Measurements from ENCODE around the gene TMUB2. TPM values are rescaled to one million over a fixed set of nuclear protein-coding genes. Genes with fewer than 3 reads are reported as not detected.

Gene TMUB2
- total RNA-seq, 5 donors from 2014 or later (not counting 1 experiment from before 2014, with no cell fraction given): 42.0 to 46.6 (median 43.0) TPM

- peaks cover 36 to 54% (median 48%) of the 10 kb centered on the region in 3 donors for H3K4me1 Mint-ChIP-seq
- Histone ChIP-seq H3K4me1 (ENCODE audit: control insufficient read depth in 1 of 2, extremely low read depth in 1 of 2, insufficient read depth in 2 of 2, low read length in 2 of 2) (peaks cover 11 to 39% of the 10 kb centered on the region in 2 experiments), H3K27ac (ENCODE audit: low read length) (peak overlapping the region; percentile 98), H3K4me3 (ENCODE audit: control insufficient read depth in 1 of 2, extremely low read depth in 1 of 2, low read length in 1 of 2) (peak overlapping the region; percentile 98), H3K36me3 (ENCODE audit: control insufficient read depth in 2 of 2, extremely low read depth in 1 of 2, insufficient read depth in 1 of 2, low read length in 1 of 2) (peaks cover 8 to 25% of the 10 kb centered on the region in 2 donors), H3K9me3 (no peaks in the 10 kb centered on the region), H3K27me3 (replicated peaks in 1 of 2; ENCODE audit: control insufficient read depth in 2 of 2, extremely low read depth in 1 of 2, insufficient read depth in 2 of 2, low read length in 1 of 2) (no peaks in the 10 kb centered on the region)
- H3K4me3 Mint-ChIP-seq: peak overlapping the region; percentile 99 to 100 (median 99)
- DNase-seq: peak in 21 of 35 experiments; percentile 21 to 71 (median 34)
- peaks cover 15% of the 10 kb centered on the region for H3K36me3 Mint-ChIP-seq
- no peaks in the 10 kb centered on the region for H3K9me3 Mint-ChIP-seq
- CTCF ChIA-PET: interaction anchor here in 1 of 2 donors (0.8 to 2.8 kb wide), 8 partner anchors 8 to 158 kb away, joined by 3 to 12 read pairs (median 5); partner anchors contain the start of genes GRN and HDAC5
- peak overlapping the region; percentile 100 for H3K27ac Mint-ChIP-seq
- POLR2A ChIA-PET: no interaction called here
- 3% methylated on average over 16 of the region's 32 CpGs for WGBS (ENCODE audit: insufficient coverage)
- no peaks in the 10 kb centered on the region for H3K27me3 Mint-ChIP-seq
- ATAC-seq (replicated peaks in 1 of 4): peak; percentile 62 to 68 (median 64)
These were observed 543 bp downstream of the TMUB2 start for GRCh38 chr17:44187131-44187899.

- Mint-ChIP-seq H3K36me3 (peaks cover 15% of the 10 kb centered on the region), H3K4me3 (peak overlapping the region; percentile 99 to 100 (median 99)), H3K4me1 (peaks cover 35 to 47% (median 40%) of the 10 kb centered on the region in 3 donors), H3K27me3 (no peaks in the 10 kb centered on the region), H3K9me3 (no peaks in the 10 kb centered on the region), H3K27ac (peak overlapping the region; percentile 100)
- ChIA-PET POLR2A (interaction anchor here in 1 of 2 donors (0.7 kb wide), 1 partner anchor 9 kb away, joined by 4 read pairs; no protein-coding TSS in a partner anchor), CTCF (interaction anchor here in 1 of 2 donors (0.6 kb wide), 1 partner anchor 109 kb away, joined by 3 read pairs; no protein-coding TSS in a partner anchor)
- Histone ChIP-seq H3K4me3 (ENCODE audit: control insufficient read depth in 1 of 2, extremely low read depth in 1 of 2, low read length in 1 of 2) (no peak overlapping the region), H3K27ac (ENCODE audit: low read length) (no peak overlapping the region), H3K36me3 (ENCODE audit: control insufficient read depth in 2 of 2, extremely low read depth in 1 of 2, insufficient read depth in 1 of 2, low read length in 1 of 2) (peaks cover 11 to 33% of the 10 kb centered on the region in 2 donors), H3K27me3 (replicated peaks in 1 of 2; ENCODE audit: control insufficient read depth in 2 of 2, extremely low read depth in 1 of 2, insufficient read depth in 2 of 2, low read length in 1 of 2) (no peaks in the 10 kb centered on the region), H3K9me3 (no peaks in the 10 kb centered on the region), H3K4me1 (ENCODE audit: control insufficient read depth in 1 of 2, extremely low read depth in 1 of 2, insufficient read depth in 2 of 2, low read length in 2 of 2) (peaks cover 11 to 38% of the 10 kb centered on the region in 2 experiments)
- DNase-seq (no peak), ATAC-seq (replicated peaks in 1 of 4) (no peak)
- 100% methylated on average over 1 of the region's 12 CpGs for WGBS (ENCODE audit: insufficient coverage)
These were observed 2.0 kb downstream of the TMUB2 start for GRCh38 chr17:44188576-44189403.

GRCh38 chr17:44190481-44190880 lies 3.7 kb downstream of the TMUB2 start:
- Histone ChIP-seq H3K36me3 (ENCODE audit: control insufficient read depth in 2 of 2, extremely low read depth in 1 of 2, insufficient read depth in 1 of 2, low read length in 1 of 2) (peaks cover 14 to 48% of the 10 kb centered on the region in 2 donors), H3K4me3 (ENCODE audit: control insufficient read depth in 1 of 2, extremely low read depth in 1 of 2, low read length in 1 of 2) (no peak overlapping the region), H3K4me1 (ENCODE audit: control insufficient read depth in 1 of 2, extremely low read depth in 1 of 2, insufficient read depth in 2 of 2, low read length in 2 of 2) (peaks cover 11 to 22% of the 10 kb centered on the region in 2 experiments), H3K27ac (ENCODE audit: low read length) (no peak overlapping the region), H3K27me3 (replicated peaks in 1 of 2; ENCODE audit: control insufficient read depth in 2 of 2, extremely low read depth in 1 of 2, insufficient read depth in 2 of 2, low read length in 1 of 2) (no peaks in the 10 kb centered on the region), H3K9me3 (no peaks in the 10 kb centered on the region)
- POLR2A ChIA-PET: no interaction called here
- H3K36me3 Mint-ChIP-seq: peaks cover 29% of the 10 kb centered on the region
- H3K27me3 Mint-ChIP-seq: no peaks in the 10 kb centered on the region
- CTCF ChIA-PET: no interaction called here
- WGBS (ENCODE audit: insufficient coverage): 83% methylated on average over 1 of the region's 10 CpGs
- H3K9me3 Mint-ChIP-seq: no peaks in the 10 kb centered on the region
- ATAC-seq (replicated peaks in 1 of 4): no peak
- H3K27ac Mint-ChIP-seq: peak overlapping the region; percentile 77 to 81
- H3K4me1 Mint-ChIP-seq: peaks cover 22 to 32% (median 24%) of the 10 kb centered on the region in 3 donors
- DNase-seq: no peak
- peak overlapping the region in 1 of 3 donors; percentile 44 for H3K4me3 Mint-ChIP-seq

- ATAC-seq (replicated peaks in 1 of 4) (no peak), DNase-seq (no peak)
- Histone ChIP-seq H3K4me1 (ENCODE audit: control insufficient read depth in 1 of 2, extremely low read depth in 1 of 2, insufficient read depth in 2 of 2, low read length in 2 of 2) (peaks cover 9 to 15% of the 10 kb centered on the region in 2 experiments), H3K27ac (ENCODE audit: low read length) (no peak overlapping the region), H3K9me3 (no peaks in the 10 kb centered on the region), H3K4me3 (ENCODE audit: control insufficient read depth in 1 of 2, extremely low read depth in 1 of 2, low read length in 1 of 2) (no peak overlapping the region), H3K36me3 (ENCODE audit: control insufficient read depth in 2 of 2, extremely low read depth in 1 of 2, insufficient read depth in 1 of 2, low read length in 1 of 2) (peaks cover 14 to 56% of the 10 kb centered on the region in 2 donors), H3K27me3 (replicated peaks in 1 of 2; ENCODE audit: control insufficient read depth in 2 of 2, extremely low read depth in 1 of 2, insufficient read depth in 2 of 2, low read length in 1 of 2) (no peaks in the 10 kb centered on the region)
- Mint-ChIP-seq H3K4me1 (peaks cover 19 to 29% (median 21%) of the 10 kb centered on the region in 3 donors), H3K27ac (peak overlapping the region; percentile 6 to 55), H3K27me3 (no peaks in the 10 kb centered on the region), H3K4me3 (no peak overlapping the region), H3K36me3 (peaks cover 31% of the 10 kb centered on the region), H3K9me3 (no peaks in the 10 kb centered on the region)
- ChIA-PET CTCF (no interaction called here), POLR2A (no interaction called here)
- 94% methylated on average over 4 of the region's 5 CpGs for WGBS (ENCODE audit: insufficient coverage)
These were observed 4.6 kb downstream of the TMUB2 start for GRCh38 chr17:44191369-44191768.

GRCh38 chr17:44191941-44192496 lies 5.2 kb downstream of the TMUB2 start:
- DNase-seq (no peak), ATAC-seq (replicated peaks in 1 of 4) (no peak)
- no peaks in the 10 kb centered on the region for H3K9me3 ChIP-seq
- no peak overlapping the region for H3K4me3 ChIP-seq (ENCODE audit: control insufficient read depth in 1 of 2, extremely low read depth in 1 of 2, low read length in 1 of 2)
- H3K4me1 Mint-ChIP-seq: peaks cover 16 to 26% (median 24%) of the 10 kb centered on the region in 3 donors
- H3K4me1 ChIP-seq (ENCODE audit: control insufficient read depth in 1 of 2, extremely low read depth in 1 of 2, insufficient read depth in 2 of 2, low read length in 2 of 2): peaks cover 9 to 19% of the 10 kb centered on the region in 2 experiments
- POLR2A ChIA-PET: interaction anchor here in 1 of 2 donors (0.6 kb wide), 1 partner anchor 9 kb away, joined by 3 read pairs; no protein-coding TSS in a partner anchor
- H3K27ac ChIP-seq (ENCODE audit: low read length): no peak overlapping the region
- no peak overlapping the region for H3K4me3 Mint-ChIP-seq
- CTCF ChIA-PET: no interaction called here
- H3K36me3 ChIP-seq (ENCODE audit: control insufficient read depth in 2 of 2, extremely low read depth in 1 of 2, insufficient read depth in 1 of 2, low read length in 1 of 2): peaks cover 17 to 62% of the 10 kb centered on the region in 2 donors
- no peaks in the 10 kb centered on the region for H3K27me3 ChIP-seq (replicated peaks in 1 of 2; ENCODE audit: control insufficient read depth in 2 of 2, extremely low read depth in 1 of 2, insufficient read depth in 2 of 2, low read length in 1 of 2)
- H3K27ac Mint-ChIP-seq: no peak overlapping the region
- no peaks in the 10 kb centered on the region for H3K9me3 Mint-ChIP-seq
- H3K27me3 Mint-ChIP-seq: no peaks in the 10 kb centered on the region
- WGBS (ENCODE audit: insufficient coverage): no CpG with 5 or more reads among the region's 7 CpGs
- peaks cover 34% of the 10 kb centered on the region for H3K36me3 Mint-ChIP-seq

GRCh38 chr17:44192750-44193149 lies 6.0 kb downstream of the TMUB2 start:
- Histone ChIP-seq H3K36me3 (ENCODE audit: control insufficient read depth in 2 of 2, extremely low read depth in 1 of 2, insufficient read depth in 1 of 2, low read length in 1 of 2) (peaks cover 17 to 68% of the 10 kb centered on the region in 2 donors), H3K27me3 (replicated peaks in 1 of 2; ENCODE audit: control insufficient read depth in 2 of 2, extremely low read depth in 1 of 2, insufficient read depth in 2 of 2, low read length in 1 of 2) (no peaks in the 10 kb centered on the region), H3K27ac (ENCODE audit: low read length) (no peak overlapping the region), H3K4me1 (ENCODE audit: control insufficient read depth in 1 of 2, extremely low read depth in 1 of 2, insufficient read depth in 2 of 2, low read length in 2 of 2) (peaks cover 6 to 20% of the 10 kb centered on the region in 2 experiments), H3K9me3 (no peaks in the 10 kb centered on the region), H3K4me3 (ENCODE audit: control insufficient read depth in 1 of 2, extremely low read depth in 1 of 2, low read length in 1 of 2) (no peak overlapping the region)
- no peaks in the 10 kb centered on the region for H3K9me3 Mint-ChIP-seq
- no peak overlapping the region for H3K4me3 Mint-ChIP-seq
- H3K27me3 Mint-ChIP-seq: no peaks in the 10 kb centered on the region
- WGBS (ENCODE audit: insufficient coverage): 100% methylated on average over 2 of the region's 5 CpGs
- ChIA-PET CTCF (no interaction called here), POLR2A (interaction anchor here in 1 of 2 donors (0.6 kb wide), 1 partner anchor 8 kb away, joined by 3 read pairs; no protein-coding TSS in a partner anchor)
- H3K4me1 Mint-ChIP-seq: peaks cover 17 to 29% (median 28%) of the 10 kb centered on the region in 3 donors
- H3K36me3 Mint-ChIP-seq: peaks cover 34% of the 10 kb centered on the region
- H3K27ac Mint-ChIP-seq: peak overlapping the region in 1 of 2 donors; percentile 34
- no peak for DNase-seq
- no peak for ATAC-seq (replicated peaks in 1 of 4)
